HEK293 (cell line): ENCODE data around the gene NAA35.

Experiments used
- CTCF ChIP-seq: fragments of 450-650 bp; formaldehyde crosslinking; IDR thresholded peaks from 2 replicates; pipeline ENCODE4 v1.5.1; 2016; ENCODE audit warnings: missing biosample characterization, missing genetic modification characterization
- KLF9 ChIP-seq: fragments of 450-650 bp; formaldehyde crosslinking; IDR thresholded peaks from 2 replicates; pipeline ENCODE4 v1.5.1; 2016; ENCODE audit warnings: missing biosample characterization, missing genetic modification characterization, low read depth
- ZBTB21 ChIP-seq: fragments of 450-650 bp; formaldehyde crosslinking; IDR thresholded peaks from 2 replicates; pipeline ENCODE4 v1.5.1; 2017; ENCODE audit warnings: missing biosample characterization, missing genetic modification characterization
- ZNF510 ChIP-seq: fragments of 450-650 bp; formaldehyde crosslinking; IDR thresholded peaks from 2 replicates; pipeline ENCODE4 v1.5.1; 2018; ENCODE audit warnings: mild to moderate bottlenecking, missing genetic modification characterization, missing biosample characterization; ENCODE audit not compliant: insufficient replicate concordance

- TF ChIP-seq ZNF510 (tag by site-specific recombination): no peak
- TF ChIP-seq CTCF (tag by site-specific recombination): no peak
- TF ChIP-seq KLF9 (tag by site-specific recombination): no peak
- no peak for TF ChIP-seq ZBTB21 (tag by site-specific recombination)
These were observed 48.5 kb upstream of the NAA35 start for GRCh38 chr9:85892401-85892800.
